H1 (cell line): ENCODE measurements around the gene KCNK7.

Source experiments
- ATF3 ChIP-seq: IDR thresholded peaks from 2 replicates; pipeline ENCODE4 v1.6.1; 2011; ENCODE audit warnings: low read depth, mild to moderate bottlenecking, low read length; ENCODE audit not compliant: insufficient read depth
- BRCA1 ChIP-seq: IDR thresholded peaks from 2 replicates; pipeline ENCODE4 v1.6.1; 2012; ENCODE audit warnings: low read depth, low read length, improper control_type of control experiment
- CBX8 ChIP-seq: fragments of 300-800, 300-1000 bp; sonication (generic); IDR thresholded peaks from 2 replicates; pipeline ENCODE4 v1.7.1; 2016; ENCODE audit warnings: low read depth, low read length, borderline replicate concordance
- CTCF ChIP-seq, 3 experiments: IDR thresholded peaks; 1 replicate in 2 of 3; 2 replicates in 1 of 3; pipeline versions ENCODE4 v1.5.1 to v1.6.1; 2011; ENCODE audit warnings: low read length in 3 of 3, mild to moderate bottlenecking in 3 of 3, inconsistent platforms in 2 of 3, low read depth in 1 of 3, moderate library complexity in 1 of 3; ENCODE audit not compliant: insufficient read depth in 1 of 3; ENCODE audit errors: control extremely low read depth in 1 of 3
- FOSL1 ChIP-seq: IDR thresholded peaks from 2 replicates; pipeline ENCODE4 v1.6.1; 2011; ENCODE audit warnings: mild to moderate bottlenecking, low read depth, low read length, moderate library complexity; ENCODE audit not compliant: insufficient read depth
- HDAC6 ChIP-seq: IDR thresholded peaks from one replicate; pipeline ENCODE4 v1.7.1; 2012; ENCODE audit warnings: low read depth, mild to moderate bottlenecking, inconsistent platforms, low read length, moderate library complexity
- KDM1A ChIP-seq: fragments of 200-600, 300-600 bp; sonication (generic); IDR thresholded peaks from 2 replicates; pipeline ENCODE4 v1.7.1; 2016; ENCODE audit warnings: mild to moderate bottlenecking, low read length, borderline replicate concordance
- POLR2A ChIP-seq, 2 experiments: IDR thresholded peaks; 1 replicate in 1 of 2; 2 replicates in 1 of 2; pipeline ENCODE4 v1.6.1; 2011; ENCODE audit warnings: low read depth in 2 of 2, low read length in 2 of 2, mild to moderate bottlenecking in 2 of 2; ENCODE audit errors: control extremely low read depth in 1 of 2
- POLR2AphosphoS5 ChIP-seq: IDR thresholded peaks from 2 replicates; pipeline ENCODE4 v1.6.1; 2011; ENCODE audit warnings: low read depth, low read length
- RAD21 ChIP-seq, 2 experiments: IDR thresholded peaks in 1 of 2; conservative IDR thresholded peaks in 1 of 2; 2 replicates each; pipeline ENCODE4 v1.6.1; 2011; ENCODE audit warnings: low read depth in 2 of 2, low read length in 2 of 2, improper control_type of control experiment in 1 of 2, inconsistent platforms in 1 of 2, mild to moderate bottlenecking in 1 of 2, moderate library complexity in 1 of 2
- SIN3A ChIP-seq, 2 experiments: IDR thresholded peaks in 1 of 2; conservative IDR thresholded peaks in 1 of 2; 2 replicates each; pipeline ENCODE4 v1.6.1; 2011 to 2012; ENCODE audit warnings: low read length in 2 of 2, improper control_type of control experiment in 1 of 2, low read depth in 1 of 2, mild to moderate bottlenecking in 1 of 2
- YY1 ChIP-seq: IDR thresholded peaks from 2 replicates; pipeline ENCODE4 v1.6.1; 2011; ENCODE audit warnings: low read depth, mild to moderate bottlenecking, low read length

GRCh38 chr11:65562788-65563187 is 32.8 kb downstream of the KCNK7 start:
- TF ChIP-seq BRCA1 (no peak), CTCF (IDR thresholded peaks at IDR 0.05; ENCODE audit: control extremely low read depth in 1 of 3, insufficient read depth in 1 of 3, low read depth in 1 of 3, low read length in 3 of 3) (no peak), POLR2AphosphoS5 (no peak), POLR2A (IDR thresholded peaks at IDR 0.05; ENCODE audit: control extremely low read depth in 1 of 2, low read depth in 2 of 2, low read length in 2 of 2) (no peak), FOSL1 (no peak), CBX8 (no peak), RAD21 (IDR thresholded peaks at IDR 0.05 in 1 of 2, conservative IDR thresholded peaks at IDR 0.05 in 1 of 2; ENCODE audit: low read depth in 2 of 2, low read length in 2 of 2) (no peak), ATF3 (no peak), SIN3A (conservative IDR thresholded peaks at IDR 0.05 in 1 of 2, IDR thresholded peaks at IDR 0.05 in 1 of 2; ENCODE audit: low read depth in 1 of 2, low read length in 2 of 2) (no peak), HDAC6 (no peak), KDM1A (no peak), YY1 (no peak)
